OCI-LY7 (cell line): ENCODE measurements around the gene BLCAP. TPM values are rescaled to one million over a fixed set of nuclear protein-coding genes. Genes with fewer than 3 reads are reported as not detected.

Source experiments
- BruUV-seq: library from RNA; stranded (reverse); fragments of 400-500 nt; replicated peaks from 2 replicates; lab custom pipeline; 2021; lab: Mats Ljungman, UMichigan
- CTCF ChIA-PET: fragments of 300-600 bp; sonication (Branson Sonifier 250); formaldehyde crosslinking; loops from one replicate; lab custom pipeline; 2022; ENCODE audit warnings: antibody characterized with exemption; ENCODE audit not compliant: unreplicated experiment; lab: Charles Lee
- POLR2A ChIA-PET: fragments of 300-600 bp; sonication (Branson Sonifier 250); formaldehyde crosslinking; loops from one replicate; lab custom pipeline; 2022; ENCODE audit warnings: antibody characterized with exemption; lab: Charles Lee
- DNase-seq: peaks from one replicate; pipeline ENCODE4 v3.0.0-alpha.2; 2015; ENCODE audit warnings: low spot score
- H2AFZ ChIP-seq: fragments of 200-600 bp; sonication (generic), shearing (Covaris generic); 2 replicates; pipeline ENCODE4 v1.6.1; 2014; ENCODE audit warnings: mild to moderate bottlenecking, antibody characterized with exemption, low read length, moderate library complexity
- H3K27ac ChIP-seq: fragments of 200-600 bp; sonication (generic); 2 replicates; pipeline ENCODE4 v1.5.1; 2014; ENCODE audit warnings: mixed run types, low read depth, mild to moderate bottlenecking, moderate library complexity, low read length, inconsistent platforms; ENCODE audit not compliant: poor library complexity, severe bottlenecking
- H3K36me3 ChIP-seq: fragments of 200-600 bp; sonication (generic); 2 replicates; pipeline ENCODE4 v1.6.1; 2014; ENCODE audit warnings: mild to moderate bottlenecking, antibody characterized with exemption, low read length, moderate library complexity, mixed read lengths; ENCODE audit not compliant: insufficient read depth
- H3K4me1 ChIP-seq: fragments of 200-600 bp; sonication (generic); 2 replicates; pipeline ENCODE4 v1.5.1; 2014; ENCODE audit warnings: mild to moderate bottlenecking, low read length; ENCODE audit not compliant: insufficient read depth, poor library complexity, severe bottlenecking
- H3K4me2 ChIP-seq: fragments of 200-600 bp; sonication (generic); 2 replicates; pipeline ENCODE4 v1.6.1; 2014; ENCODE audit warnings: mild to moderate bottlenecking, low read length
- H3K4me3 ChIP-seq: fragments of 200-600 bp; sonication (generic); 2 replicates; pipeline ENCODE4 v1.5.1; 2014; ENCODE audit warnings: mild to moderate bottlenecking, low read depth, low read length; ENCODE audit not compliant: poor library complexity, severe bottlenecking
- H3K79me2 ChIP-seq: fragments of 200-600 bp; sonication (generic); 2 replicates; pipeline ENCODE4 v1.6.1; 2016; ENCODE audit warnings: low read depth, mild to moderate bottlenecking, low read length, moderate library complexity, mixed read lengths; ENCODE audit not compliant: insufficient read depth
- H3K9me2 ChIP-seq: fragments of 200-600 bp; sonication (generic); 2 replicates; pipeline ENCODE4 v1.6.1; 2016; ENCODE audit warnings: mild to moderate bottlenecking, low read length, mixed read lengths; ENCODE audit not compliant: insufficient read depth
- H3K9me3 ChIP-seq: fragments of 200-600 bp; sonication (generic); 2 replicates; pipeline ENCODE4 v1.6.1; 2014; ENCODE audit warnings: mild to moderate bottlenecking, mixed run types, low read length, mixed read lengths
- H4K20me1 ChIP-seq: fragments of 200-600 bp; sonication (generic); 2 replicates; pipeline ENCODE4 v1.6.1; 2014; ENCODE audit warnings: mild to moderate bottlenecking, antibody characterized with exemption, low read length, moderate library complexity, mixed read lengths; ENCODE audit not compliant: insufficient read depth
- EZH2phosphoT487 ChIP-seq: fragments of 200-600 bp; sonication (generic); IDR thresholded peaks from 2 replicates; pipeline ENCODE4 v1.6.1; 2018; ENCODE audit warnings: low read depth, borderline replicate concordance, mild to moderate bottlenecking, mixed run types, antibody characterized with exemption, low read length, moderate library complexity, mixed read lengths
- intact Hi-C: fragments of 100-400 bp; cut with micrococcal nuclease; formaldehyde crosslinking; loops from one replicate; pipeline ENCODE4 v1.10.0; 2022; ENCODE audit not compliant: unreplicated experiment
- total RNA-seq, 2 experiments: library from RNA; depleted of rRNA in 1 of 2; stranded (reverse); fragments of >200 nt in 1 of 2; shearing (Covaris generic) in 1 of 2; gene quantifications; 2 replicates each; pipeline ENCODE4 v1.2.3, GENCODE V29; 2014 to 2022
- TF ChIP-seq, protein P1 (sequence below): fragments of 200-600 bp; sonication (generic); conservative IDR thresholded peaks from 2 replicates; pipeline ENCODE4 v1.5.1; 2014; ENCODE audit warnings: mild to moderate bottlenecking, antibody characterized with exemption, low read length, moderate library complexity, mixed read lengths

The BLCAP gene
- total RNA-seq, 2 experiments from 2014 or later, result 32.3 to 55.1 TPM

DNA sequence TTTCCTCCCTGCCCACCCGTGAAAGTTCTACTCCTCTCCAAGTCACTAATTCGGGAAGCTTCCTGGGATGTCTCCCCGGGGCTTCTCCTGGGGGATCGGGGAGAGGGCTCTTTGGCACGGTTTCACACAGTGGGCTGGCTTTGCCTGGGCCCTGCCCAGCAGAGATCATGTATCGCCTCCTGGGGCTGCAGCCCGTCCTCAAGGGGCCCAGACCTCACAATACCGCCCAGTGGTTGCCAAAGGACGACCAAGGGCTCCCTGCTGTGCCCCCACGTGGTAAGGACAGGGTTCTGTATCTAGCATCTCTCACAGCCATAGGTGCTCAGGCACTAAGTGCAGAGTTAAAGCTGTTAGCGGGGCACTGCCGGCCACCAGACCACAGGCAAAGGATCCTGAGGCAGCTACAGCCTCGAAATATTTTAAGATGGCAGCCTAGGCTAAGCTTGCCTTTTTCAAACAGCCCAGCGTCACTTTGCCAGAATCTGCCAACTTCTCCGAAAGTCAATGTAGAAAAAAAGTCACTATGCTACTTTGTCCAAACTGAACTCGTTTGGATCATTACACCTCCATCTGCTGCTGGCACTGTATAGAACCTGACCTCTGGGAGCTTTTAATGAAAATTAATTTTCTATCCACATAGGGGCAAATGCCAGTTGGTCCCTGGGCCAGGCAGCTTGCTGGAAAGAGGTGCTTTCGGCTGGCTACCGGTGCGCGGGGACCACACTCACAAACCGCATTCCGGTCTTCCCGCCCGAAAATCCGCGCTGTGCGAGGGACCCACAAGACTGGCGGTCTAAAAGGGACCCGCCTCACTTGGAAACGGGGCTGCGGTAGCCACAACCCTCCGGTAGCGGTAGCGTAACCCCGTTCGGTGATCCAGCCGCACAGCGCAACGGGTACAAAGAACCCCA, 7.9 kb downstream of the BLCAP start:
- H2AFZ ChIP-seq, result no peak overlapping the region
- no TSS peak for BruUV-seq
- TF ChIP-seq, protein P1, sequence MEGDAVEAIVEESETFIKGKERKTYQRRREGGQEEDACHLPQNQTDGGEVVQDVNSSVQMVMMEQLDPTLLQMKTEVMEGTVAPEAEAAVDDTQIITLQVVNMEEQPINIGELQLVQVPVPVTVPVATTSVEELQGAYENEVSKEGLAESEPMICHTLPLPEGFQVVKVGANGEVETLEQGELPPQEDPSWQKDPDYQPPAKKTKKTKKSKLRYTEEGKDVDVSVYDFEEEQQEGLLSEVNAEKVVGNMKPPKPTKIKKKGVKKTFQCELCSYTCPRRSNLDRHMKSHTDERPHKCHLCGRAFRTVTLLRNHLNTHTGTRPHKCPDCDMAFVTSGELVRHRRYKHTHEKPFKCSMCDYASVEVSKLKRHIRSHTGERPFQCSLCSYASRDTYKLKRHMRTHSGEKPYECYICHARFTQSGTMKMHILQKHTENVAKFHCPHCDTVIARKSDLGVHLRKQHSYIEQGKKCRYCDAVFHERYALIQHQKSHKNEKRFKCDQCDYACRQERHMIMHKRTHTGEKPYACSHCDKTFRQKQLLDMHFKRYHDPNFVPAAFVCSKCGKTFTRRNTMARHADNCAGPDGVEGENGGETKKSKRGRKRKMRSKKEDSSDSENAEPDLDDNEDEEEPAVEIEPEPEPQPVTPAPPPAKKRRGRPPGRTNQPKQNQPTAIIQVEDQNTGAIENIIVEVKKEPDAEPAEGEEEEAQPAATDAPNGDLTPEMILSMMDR, result peak; percentile 49; the same call in 1 of the 2 replicates
- TF ChIP-seq EZH2phosphoT487, result no peak
- no peak overlapping the region for H3K4me2 ChIP-seq
- ChIA-PET POLR2A (interaction anchor here (0.7 kb wide), 1 partner anchor 52 kb away, joined by 9 read pairs; no protein-coding TSS in a partner anchor), CTCF (interaction anchor here (0.5 kb wide), 1 partner anchor 128 kb away, joined by 3 read pairs; no protein-coding TSS in a partner anchor)
- H3K27ac ChIP-seq, result no peak overlapping the region
- intact Hi-C loops, result no loop called here
- peaks cover 15% of the 10 kb centered on the region for H3K79me2 ChIP-seq
- no peak overlapping the region for H3K4me3 ChIP-seq
- no peaks in the 10 kb centered on the region for H3K9me2 ChIP-seq
- peaks cover 4% of the 10 kb centered on the region for H3K4me1 ChIP-seq
- H3K9me3 ChIP-seq, result no peaks in the 10 kb centered on the region
- DNase-seq, result peak; percentile 32
- H4K20me1 ChIP-seq, result peaks cover 6% of the 10 kb centered on the region; the same call in 1 of the 2 replicates
- peaks cover 34% of the 10 kb centered on the region; the same call in 1 of the 2 replicates for H3K36me3 ChIP-seq

DNA sequence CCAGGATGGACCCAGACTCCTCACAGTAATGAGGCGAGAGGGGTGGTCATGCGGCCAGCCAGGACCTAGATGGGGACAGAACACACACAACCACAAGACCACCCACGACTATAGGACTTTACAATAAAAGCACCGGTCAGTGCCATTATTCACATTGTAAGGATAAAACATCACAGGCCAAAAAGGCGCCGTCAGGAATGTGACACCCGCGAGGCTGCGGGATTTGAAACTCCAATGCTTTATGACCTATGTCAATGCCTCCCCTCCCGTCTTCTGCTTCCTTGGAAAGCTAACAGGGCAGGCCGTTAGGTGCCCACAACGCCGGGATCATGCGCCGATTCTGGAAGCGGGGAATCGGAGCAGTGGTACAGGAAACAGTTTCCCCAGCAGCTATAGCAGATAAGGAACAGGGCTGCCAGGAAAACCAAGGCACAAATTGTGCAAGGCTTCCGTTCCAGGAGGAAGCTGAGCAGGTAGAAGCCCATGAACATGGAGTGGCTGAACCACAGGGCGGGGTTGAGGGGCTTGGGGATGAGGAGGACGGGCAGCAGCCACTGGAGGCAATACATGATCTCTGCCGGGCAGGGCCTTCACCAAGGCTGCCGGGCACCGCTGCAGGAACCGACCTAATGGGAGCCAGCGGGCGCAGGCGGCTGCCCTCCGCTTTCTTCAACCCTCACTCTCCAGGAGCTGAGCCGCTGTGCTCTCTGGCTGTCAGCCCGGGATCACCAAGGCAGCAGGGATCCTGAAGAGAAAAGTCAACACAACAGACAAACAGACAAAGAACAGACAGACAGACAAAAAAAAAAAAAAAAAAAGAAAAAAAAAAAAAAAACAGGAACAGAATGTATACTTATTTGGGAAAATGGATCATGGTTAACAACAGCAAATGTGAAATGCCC, 8.8 kb downstream of the BLCAP start:
- no peaks in the 10 kb centered on the region for H3K9me3 ChIP-seq
- no TSS peak for BruUV-seq
- H3K79me2 ChIP-seq, result peaks cover 9% of the 10 kb centered on the region; the same call in 1 of the 2 replicates
- H3K9me2 ChIP-seq, result no peaks in the 10 kb centered on the region
- ChIA-PET CTCF (no interaction called here), POLR2A (interaction anchor here (0.7 kb wide), 1 partner anchor 51 kb away, joined by 9 read pairs; no protein-coding TSS in a partner anchor)
- intact Hi-C loops, result no loop called here
- no peak for DNase-seq
- H3K4me3 ChIP-seq, result no peak overlapping the region
- H3K36me3 ChIP-seq, result peaks cover 42% of the 10 kb centered on the region
- peaks cover 6% of the 10 kb centered on the region; the same call in 1 of the 2 replicates for H4K20me1 ChIP-seq
- H3K27ac ChIP-seq, result no peak overlapping the region
- no peak overlapping the region for H3K4me2 ChIP-seq
- no peak overlapping the region for H2AFZ ChIP-seq
- H3K4me1 ChIP-seq, result no peaks in the 10 kb centered on the region
- TF ChIP-seq, protein P1, result no peak
- TF ChIP-seq EZH2phosphoT487, result no peak
